ENCODE results near the gene NTM.

DNA sequence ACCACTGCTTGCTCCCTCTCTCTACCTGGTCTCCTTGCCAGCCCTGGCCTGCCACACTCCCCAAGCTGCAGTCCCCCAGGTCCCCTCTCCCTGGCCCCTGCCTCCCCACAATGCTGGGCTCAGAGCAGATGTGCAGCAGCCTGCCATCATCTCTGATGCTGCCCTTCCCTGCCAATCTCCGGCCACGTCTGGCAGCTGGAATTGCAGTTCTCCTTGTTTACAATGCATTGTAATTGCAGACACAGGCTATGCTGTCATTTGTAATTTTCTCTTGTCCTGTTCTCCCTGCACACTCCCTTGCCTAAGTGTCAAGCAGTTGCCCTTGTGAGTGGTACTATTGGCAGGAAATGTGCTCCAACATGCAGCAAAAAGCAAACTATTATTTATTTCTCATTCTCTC lies 222.3 kb downstream of the NTM start:
- TF ChIP-seq, protein P1, sequence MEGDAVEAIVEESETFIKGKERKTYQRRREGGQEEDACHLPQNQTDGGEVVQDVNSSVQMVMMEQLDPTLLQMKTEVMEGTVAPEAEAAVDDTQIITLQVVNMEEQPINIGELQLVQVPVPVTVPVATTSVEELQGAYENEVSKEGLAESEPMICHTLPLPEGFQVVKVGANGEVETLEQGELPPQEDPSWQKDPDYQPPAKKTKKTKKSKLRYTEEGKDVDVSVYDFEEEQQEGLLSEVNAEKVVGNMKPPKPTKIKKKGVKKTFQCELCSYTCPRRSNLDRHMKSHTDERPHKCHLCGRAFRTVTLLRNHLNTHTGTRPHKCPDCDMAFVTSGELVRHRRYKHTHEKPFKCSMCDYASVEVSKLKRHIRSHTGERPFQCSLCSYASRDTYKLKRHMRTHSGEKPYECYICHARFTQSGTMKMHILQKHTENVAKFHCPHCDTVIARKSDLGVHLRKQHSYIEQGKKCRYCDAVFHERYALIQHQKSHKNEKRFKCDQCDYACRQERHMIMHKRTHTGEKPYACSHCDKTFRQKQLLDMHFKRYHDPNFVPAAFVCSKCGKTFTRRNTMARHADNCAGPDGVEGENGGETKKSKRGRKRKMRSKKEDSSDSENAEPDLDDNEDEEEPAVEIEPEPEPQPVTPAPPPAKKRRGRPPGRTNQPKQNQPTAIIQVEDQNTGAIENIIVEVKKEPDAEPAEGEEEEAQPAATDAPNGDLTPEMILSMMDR (IDR thresholded peaks at IDR 0.05), result no peak
- no peak for TF ChIP-seq POLR2A (IDR thresholded peaks at IDR 0.05)

Measured in uterus (tissue), 2 donors.